HL-60 (cell line): Measurements from ENCODE around the gene KIAA1217.

Source experiments
- POLR2AphosphoS5 ChIP-seq: IDR thresholded peaks from 2 replicates; pipeline ENCODE4 v1.6.1; 2012; ENCODE audit warnings: low read depth
- TF ChIP-seq, protein P1 (sequence below): IDR thresholded peaks from one replicate; pipeline ENCODE4 v1.5.1; 2011; ENCODE audit warnings: low read length, control low read depth, inconsistent platforms; ENCODE audit not compliant: insufficient read depth
- TF ChIP-seq, protein P2 (sequence below): IDR thresholded peaks from 2 replicates; pipeline ENCODE4 v1.6.1; 2012; ENCODE audit warnings: low read depth; ENCODE audit not compliant: insufficient replicate concordance

DNA sequence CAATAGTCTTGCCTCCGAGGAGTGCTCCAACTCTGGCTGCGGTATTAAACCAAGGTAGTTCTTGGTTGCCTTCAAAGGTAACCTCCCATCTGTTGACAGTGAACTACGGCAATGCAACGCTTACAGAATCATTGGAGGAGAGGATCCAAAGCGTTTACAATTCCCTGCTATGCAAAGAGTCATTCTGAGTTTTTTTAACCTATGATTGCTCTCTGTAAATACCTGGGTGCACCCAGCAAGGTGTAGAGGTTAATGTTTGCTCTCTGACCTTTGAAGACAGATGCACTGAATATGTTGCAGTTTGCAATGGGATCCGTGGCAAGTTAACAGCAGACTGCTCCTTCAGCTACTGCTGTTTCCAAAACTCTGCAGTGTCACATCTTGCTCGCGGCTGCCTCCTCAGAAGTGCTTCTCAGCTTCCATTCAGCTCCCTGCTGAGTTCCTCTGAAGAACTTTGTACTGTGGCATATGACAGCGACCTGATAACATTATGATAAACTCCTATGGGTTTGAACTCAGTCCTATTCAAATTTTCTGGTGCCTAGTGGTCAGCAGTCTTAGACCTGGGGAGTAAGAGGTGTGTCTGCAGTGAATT, 29.0 kb downstream of the KIAA1217 start:
- TF ChIP-seq, protein P1, sequence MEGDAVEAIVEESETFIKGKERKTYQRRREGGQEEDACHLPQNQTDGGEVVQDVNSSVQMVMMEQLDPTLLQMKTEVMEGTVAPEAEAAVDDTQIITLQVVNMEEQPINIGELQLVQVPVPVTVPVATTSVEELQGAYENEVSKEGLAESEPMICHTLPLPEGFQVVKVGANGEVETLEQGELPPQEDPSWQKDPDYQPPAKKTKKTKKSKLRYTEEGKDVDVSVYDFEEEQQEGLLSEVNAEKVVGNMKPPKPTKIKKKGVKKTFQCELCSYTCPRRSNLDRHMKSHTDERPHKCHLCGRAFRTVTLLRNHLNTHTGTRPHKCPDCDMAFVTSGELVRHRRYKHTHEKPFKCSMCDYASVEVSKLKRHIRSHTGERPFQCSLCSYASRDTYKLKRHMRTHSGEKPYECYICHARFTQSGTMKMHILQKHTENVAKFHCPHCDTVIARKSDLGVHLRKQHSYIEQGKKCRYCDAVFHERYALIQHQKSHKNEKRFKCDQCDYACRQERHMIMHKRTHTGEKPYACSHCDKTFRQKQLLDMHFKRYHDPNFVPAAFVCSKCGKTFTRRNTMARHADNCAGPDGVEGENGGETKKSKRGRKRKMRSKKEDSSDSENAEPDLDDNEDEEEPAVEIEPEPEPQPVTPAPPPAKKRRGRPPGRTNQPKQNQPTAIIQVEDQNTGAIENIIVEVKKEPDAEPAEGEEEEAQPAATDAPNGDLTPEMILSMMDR: no peak
- TF ChIP-seq, protein P2, sequence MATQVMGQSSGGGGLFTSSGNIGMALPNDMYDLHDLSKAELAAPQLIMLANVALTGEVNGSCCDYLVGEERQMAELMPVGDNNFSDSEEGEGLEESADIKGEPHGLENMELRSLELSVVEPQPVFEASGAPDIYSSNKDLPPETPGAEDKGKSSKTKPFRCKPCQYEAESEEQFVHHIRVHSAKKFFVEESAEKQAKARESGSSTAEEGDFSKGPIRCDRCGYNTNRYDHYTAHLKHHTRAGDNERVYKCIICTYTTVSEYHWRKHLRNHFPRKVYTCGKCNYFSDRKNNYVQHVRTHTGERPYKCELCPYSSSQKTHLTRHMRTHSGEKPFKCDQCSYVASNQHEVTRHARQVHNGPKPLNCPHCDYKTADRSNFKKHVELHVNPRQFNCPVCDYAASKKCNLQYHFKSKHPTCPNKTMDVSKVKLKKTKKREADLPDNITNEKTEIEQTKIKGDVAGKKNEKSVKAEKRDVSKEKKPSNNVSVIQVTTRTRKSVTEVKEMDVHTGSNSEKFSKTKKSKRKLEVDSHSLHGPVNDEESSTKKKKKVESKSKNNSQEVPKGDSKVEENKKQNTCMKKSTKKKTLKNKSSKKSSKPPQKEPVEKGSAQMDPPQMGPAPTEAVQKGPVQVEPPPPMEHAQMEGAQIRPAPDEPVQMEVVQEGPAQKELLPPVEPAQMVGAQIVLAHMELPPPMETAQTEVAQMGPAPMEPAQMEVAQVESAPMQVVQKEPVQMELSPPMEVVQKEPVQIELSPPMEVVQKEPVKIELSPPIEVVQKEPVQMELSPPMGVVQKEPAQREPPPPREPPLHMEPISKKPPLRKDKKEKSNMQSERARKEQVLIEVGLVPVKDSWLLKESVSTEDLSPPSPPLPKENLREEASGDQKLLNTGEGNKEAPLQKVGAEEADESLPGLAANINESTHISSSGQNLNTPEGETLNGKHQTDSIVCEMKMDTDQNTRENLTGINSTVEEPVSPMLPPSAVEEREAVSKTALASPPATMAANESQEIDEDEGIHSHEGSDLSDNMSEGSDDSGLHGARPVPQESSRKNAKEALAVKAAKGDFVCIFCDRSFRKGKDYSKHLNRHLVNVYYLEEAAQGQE: no peak
- TF ChIP-seq POLR2AphosphoS5: no peak
